GM18858 (cell line): ENCODE results near the gene ANKMY1.

Experiments
- ATAC-seq: cut with Tn5 transposase; IDR thresholded peaks from one replicate; pipeline ENCODE4 v1.9.1; 2021; ENCODE audit not compliant: unreplicated experiment

Gene ANKMY1

DNA sequence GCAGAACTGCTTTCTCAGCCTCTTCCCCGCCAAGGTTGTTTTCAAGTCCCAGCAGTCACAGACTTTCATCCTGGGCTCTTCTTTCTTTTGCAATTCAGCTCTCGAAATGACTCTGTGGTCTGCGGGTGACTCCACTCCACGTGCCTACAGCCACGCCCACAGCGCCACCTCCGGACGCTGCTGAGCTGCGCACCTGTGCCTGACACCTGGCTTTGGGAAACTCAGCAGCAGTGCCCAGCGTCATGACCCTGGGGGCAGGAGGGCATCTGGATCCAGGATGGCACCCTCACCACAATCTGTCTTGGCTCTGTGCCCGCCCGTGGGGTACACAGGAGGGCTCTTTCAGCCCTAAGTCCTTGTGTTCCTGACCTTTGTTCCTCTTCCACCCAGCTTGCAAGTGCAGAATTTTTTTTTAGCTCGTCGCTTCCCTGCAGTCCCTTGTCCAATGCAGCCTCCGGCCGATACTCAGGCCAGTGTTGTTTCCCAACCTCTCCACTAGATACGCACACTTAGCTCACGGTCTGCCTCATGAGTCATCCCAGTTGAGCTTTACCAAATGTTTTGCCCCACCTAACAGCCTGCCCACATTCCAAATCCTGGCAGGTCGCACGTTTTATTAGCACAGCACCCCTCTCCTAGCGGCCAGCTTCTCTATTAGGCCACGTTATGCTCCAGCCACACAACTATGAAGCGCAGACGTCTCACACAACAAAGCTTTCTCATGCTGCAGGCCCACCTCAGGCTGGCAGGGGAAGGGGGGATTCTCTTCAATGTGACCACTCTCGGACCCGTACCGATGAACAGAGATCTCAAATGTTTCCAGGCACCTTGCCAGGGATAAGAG is 22.2 kb upstream of the ANKMY1 start:
- no peak for ATAC-seq

DNA sequence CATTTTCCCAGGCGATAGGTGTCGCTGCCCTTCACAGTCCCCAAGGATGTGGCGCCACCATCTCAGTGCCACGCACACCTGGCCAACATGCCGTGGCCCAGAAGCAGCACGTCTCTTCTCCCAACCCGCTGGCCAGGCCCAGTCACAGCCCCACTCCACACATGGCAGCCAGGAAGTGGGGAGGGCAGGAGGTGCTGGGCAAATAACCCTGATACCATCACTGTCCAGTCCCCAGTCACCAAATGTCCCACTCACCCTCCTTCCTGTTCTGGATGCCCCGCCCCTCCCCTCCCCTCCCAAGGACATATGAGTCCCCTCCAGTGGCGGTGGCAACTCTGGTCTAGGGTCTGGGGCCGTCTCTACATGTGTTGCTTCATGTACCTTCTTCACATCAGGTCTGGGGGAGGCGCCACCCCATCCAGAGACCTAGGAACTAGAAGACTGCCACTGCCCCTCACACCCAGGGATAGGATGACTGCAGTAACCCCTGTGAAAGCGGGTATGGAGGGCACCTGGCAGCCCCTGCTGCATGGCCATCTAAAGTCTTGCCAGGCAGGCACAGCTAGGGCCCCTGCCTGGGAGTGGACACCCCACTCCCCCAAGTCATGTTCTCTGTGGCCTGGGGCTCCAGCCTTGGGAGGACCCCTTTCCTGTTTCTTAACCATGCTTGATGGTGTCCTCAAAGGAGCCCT is 21.4 kb upstream of the ANKMY1 start:
- no peak for ATAC-seq

DNA sequence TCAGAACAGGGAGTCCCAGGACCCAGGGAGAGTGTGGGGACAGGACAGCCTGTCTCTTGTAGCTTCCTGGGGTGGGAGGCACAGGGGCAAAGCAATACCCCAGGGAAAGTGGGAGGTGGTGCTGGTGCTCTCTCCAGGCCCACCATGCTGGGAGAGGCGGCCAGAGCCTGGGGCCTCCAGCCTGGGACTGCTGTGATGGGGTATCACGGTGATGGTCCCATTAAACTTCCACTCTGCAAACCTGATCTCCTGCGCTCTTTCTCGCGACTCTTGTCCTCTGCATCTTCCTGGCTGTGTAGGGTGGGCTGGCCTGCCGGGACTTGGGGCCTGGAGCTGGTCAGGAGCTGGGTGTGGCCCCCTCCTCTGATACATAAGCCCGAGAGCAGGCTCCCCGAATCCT is 20.7 kb upstream of the ANKMY1 start:
- ATAC-seq: no peak

DNA sequence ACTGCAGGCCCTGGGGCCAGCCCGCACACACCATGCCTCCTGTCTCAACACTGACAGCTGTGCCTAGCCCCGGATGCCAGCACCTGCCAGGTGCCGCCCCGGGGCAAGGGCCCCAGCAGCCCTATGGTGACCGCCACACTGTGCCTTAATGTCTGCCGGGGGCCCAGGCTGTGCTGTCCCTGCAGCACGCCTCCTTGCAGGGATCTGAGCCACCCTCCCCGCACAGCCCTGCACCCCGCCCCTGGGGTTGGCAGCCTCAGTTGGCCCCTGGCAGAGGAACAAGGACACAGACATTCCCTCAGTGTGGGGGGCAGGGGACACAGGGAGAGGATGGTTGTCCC is 20.3 kb upstream of the ANKMY1 start:
- ATAC-seq: no peak

DNA sequence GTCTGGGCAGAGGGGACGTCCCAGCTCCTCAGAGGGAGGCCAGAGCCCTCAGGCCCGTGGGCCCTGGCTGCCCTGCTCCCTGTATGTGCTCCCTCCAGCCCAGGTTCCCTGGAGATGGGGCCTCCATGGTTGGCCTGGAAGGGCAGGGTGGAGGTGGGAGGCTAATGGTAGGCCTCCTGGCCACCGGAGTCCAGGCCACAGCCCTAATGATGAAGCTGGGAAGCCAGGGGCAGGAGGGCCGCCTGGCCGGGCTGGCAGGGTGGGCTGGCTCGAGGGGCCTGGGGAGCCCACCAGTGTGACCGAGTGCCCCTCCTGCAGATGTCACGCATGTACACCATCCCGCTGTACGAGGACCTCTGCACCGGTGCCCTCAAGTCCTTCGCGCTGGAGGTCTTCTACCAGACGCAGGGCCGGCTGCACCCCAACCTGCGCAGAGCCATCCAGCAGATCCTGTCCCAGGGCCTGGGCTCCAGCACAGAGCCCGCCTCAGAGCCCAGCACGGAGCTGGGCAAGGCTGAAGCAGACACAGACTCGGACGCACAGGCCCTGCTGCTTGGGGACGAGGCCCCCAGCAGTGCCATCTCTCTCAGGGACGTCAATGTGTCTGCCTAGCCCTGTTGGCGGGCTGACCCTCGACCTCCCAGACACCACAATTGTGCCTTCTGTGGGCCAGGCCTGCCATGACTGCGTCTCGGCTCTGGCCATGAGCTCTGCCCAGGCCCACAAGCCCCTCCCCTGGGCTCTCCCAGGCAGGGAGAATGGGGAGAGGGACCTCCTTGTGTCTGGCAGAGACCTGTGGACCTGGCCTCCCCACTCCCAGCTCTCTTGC is 19.7 kb upstream of the ANKMY1 start:
- no peak for ATAC-seq

DNA sequence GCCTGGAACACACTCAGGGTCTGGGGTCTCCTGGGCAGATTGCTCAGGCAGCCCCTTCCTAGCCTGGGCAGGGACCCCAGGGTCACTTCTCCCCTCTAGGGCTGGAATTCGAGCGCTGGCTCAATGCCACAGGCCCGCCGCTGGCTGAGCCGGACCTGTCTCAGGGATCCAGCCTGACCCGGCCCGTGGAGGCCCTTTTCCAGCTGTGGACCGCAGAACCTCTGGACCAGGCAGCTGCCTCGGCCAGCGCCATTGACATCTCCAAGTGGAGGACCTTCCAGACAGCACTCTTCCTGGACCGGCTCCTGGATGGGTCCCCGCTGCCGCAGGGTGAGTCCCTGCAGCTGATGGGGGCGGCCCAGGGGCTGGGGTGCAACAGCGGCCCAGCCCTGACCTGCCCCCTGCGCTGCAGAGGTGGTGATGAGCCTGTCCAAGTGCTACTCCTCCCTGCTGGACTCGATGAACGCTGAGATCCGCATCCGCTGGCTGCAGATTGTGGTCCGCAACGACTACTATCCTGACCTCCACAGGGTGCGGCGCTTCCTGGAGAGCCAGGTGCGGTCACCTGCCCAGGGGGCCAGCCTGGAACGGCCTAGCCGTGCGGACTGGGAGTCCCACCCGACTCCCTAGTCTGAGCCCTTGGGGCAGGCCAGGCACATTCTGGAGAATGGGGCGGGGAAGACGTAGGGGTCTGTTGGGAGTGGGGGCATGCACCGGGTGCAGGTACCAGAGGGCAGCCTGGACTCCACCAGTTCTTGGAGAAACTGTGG is 18.8 kb upstream of the ANKMY1 start:
- no peak for ATAC-seq

DNA sequence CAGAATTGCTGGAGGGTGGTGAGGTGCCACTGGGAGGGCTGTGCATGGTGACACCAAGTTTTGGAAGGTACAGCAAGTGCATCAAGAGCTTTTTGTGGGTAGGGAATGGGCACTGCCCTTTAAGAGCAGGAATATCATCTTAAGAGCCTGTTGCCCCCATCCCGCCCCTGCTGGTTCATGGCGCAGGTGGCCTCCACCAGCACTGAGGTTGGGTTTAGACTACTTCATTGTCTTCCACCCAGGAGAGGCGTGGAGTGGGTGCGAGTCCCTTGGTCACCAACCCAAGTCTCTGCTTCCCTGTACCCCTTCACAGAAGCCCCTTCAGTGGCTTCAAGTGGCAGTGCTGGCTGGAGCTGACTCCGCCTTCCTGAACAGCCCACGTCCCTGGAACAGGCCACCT is 18.2 kb upstream of the ANKMY1 start:
- ATAC-seq: no peak

DNA sequence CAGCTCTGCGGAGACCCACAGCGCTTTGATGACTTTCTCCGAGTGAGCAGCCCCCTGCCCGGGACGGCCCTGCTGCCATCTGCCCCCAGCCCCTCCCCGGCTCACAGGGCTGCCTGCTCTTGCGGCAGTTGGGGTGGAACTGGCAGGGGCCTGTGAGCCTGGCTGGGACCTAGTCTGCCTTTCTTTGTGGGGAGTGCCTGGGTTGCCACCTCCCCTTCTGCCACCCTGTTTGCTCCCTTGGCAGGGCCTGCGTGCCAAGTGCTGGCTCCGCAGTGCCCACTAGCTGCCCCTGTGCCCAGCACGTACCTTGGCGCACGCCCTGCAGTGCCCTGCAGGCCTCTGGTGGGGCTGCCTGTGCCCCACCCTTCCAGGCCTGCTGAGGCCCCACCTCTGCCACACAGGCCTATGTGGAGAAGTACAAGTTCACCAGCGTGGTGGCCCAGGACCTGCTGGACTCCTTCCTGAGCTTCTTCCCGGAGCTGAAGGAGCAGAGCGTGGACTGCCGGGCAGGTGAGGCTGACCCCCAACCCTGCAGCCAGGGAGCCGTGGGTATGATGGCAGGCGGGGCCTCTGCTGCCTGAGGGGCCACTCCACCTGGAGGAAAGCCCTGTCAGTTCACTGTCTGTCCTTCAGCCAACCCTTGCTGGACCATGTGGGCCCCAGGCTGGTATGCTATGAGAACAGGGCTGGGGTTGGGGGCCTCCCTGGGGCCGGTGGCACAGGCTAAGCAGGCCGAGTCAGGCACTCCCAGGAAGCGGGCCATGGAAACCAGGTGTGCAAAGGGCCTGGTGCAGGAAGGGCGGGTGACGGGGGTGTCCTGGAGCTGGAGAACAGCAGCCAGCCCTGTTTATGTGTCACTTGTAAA is 17.5 kb upstream of the ANKMY1 start:
- ATAC-seq: no peak

DNA sequence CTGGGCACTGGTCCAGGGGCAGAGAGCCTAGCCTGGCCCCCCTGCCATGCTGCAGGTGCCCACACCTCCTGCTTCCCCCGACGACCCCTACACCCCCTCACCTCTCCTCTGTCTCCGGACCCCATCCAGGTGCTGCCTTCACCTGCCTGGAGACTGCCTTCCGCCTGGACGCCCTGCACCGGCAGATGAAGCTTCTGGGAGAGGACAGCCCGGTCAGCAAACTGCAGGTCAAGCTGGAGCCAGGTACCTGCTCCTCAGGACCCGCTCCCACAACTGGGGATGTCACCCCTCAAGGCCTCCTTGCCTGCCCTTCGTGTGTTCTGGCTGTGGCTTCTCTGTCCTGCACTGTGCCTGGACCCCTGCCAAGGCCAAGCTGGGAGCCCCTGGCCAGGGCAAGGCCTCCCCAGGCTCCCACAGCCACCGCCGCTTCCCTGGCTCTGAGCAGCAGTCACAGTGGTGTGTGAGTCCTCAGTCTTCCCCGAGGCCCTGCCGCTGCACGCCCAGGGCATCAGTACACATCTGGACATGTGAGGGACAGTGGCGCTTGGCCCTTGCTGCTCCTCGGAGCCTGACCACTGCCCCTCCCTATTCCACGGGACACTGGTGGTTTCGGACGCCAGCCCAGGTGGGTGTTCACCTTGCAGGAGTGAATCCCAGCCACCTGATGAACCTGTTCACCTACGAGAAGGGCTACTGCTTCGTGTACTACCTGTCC is 16.8 kb upstream of the ANKMY1 start:
- no peak for ATAC-seq

DNA sequence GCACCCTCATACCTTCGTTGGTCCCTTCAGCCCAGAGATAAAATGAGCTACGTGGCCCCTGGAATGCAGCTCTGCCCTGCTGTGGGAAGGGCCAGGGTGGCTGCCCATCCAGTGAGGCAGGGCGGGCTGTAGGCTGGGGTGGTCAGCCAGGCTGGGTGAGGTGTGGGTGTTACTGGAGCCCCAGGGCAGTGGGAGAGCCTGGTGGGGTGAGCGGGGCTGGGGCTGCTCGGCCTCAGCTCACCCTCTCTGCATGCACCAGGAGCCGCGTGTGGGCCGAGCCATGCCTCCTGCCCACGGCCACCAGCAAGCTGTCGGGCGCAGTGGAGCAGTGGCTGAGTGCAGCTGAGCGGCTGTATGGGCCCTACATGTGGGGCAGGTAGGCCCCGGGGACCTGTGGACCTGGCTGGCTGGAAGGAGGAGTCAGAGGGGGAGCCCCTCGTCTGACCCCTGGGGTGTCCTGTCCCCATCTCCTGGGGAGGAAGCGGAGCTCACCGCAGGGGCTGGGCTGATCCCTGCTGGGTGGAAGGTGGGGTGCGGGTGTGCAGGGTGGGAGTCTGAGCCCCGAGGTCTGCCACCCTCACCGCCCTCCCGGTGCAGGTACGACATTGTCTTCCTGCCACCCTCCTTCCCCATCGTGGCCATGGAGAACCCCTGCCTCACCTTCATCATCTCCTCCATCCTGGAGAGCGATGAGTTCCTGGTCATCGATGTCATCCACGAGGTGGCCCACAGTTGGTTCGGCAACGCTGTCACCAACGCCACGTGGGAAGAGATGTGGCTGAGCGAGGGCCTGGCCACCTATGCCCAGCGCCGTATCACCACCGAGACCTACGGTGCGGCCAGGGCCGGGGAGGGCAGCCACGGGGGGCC is 16.0 kb upstream of the ANKMY1 start:
- no peak for ATAC-seq

DNA sequence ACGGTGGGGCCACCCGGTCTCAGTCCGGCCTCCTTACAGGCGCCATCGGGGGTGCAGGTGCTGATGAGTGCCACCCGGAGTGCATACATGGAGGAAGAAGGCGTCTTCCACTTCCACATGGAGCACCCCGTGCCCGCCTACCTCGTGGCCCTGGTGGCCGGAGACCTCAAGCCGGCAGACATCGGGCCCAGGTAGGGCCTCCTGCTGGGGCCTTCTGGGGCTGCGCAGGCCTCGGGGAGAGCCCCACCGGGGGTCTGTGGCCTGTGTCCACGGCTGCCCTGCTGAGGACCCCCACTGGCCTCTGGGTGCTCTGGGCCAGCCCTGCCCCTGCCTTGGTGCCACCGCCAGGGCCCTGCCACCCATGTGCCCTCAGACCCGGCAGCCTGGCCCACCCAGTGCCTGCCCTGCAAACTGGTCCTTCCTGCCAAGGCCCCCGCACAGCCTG is 15.3 kb upstream of the ANKMY1 start:
- ATAC-seq: no peak

DNA sequence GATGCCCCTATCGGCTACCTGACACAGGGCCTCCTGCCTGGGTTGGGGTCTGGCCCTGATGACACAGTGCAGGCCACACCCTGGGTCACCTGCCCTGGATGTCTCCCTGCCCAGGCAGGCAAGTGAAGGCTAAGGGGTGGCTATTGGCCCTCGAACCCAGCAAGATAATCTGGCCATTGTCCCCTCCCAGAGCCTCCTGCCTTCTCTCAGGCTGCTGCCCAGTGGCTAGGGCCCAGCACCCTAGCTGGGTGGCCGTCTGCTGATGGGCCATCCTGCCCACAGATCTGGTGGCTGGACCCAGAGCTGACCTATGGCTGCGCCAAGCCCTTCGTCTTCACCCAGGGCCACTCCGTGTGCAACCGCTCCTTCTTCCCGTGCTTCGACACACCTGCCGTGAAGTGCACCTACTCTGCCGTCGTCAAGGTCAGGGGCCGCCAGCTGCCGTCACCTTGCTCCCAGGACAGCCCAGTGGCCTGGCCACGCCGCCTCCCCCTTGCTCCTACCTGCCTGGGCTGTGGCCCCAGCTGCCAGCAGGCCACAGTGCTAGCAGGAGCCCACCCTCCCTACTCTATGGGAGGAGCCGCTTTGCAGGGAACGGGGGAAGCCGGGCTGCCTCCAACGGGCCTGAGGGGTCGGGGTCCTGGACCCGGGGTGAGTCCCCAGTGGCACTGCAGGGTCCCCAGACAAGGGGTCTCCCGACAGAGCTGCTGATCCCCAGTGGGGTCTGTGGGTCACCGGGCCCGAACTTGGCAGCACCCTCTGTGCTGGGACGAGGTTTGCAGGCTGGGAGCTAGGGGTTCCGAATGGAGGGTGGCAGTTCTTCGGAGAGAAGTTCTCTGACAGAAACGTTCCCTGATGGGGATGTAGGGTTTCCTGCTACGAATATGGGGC is 14.6 kb upstream of the ANKMY1 start:
- no peak for ATAC-seq

DNA sequence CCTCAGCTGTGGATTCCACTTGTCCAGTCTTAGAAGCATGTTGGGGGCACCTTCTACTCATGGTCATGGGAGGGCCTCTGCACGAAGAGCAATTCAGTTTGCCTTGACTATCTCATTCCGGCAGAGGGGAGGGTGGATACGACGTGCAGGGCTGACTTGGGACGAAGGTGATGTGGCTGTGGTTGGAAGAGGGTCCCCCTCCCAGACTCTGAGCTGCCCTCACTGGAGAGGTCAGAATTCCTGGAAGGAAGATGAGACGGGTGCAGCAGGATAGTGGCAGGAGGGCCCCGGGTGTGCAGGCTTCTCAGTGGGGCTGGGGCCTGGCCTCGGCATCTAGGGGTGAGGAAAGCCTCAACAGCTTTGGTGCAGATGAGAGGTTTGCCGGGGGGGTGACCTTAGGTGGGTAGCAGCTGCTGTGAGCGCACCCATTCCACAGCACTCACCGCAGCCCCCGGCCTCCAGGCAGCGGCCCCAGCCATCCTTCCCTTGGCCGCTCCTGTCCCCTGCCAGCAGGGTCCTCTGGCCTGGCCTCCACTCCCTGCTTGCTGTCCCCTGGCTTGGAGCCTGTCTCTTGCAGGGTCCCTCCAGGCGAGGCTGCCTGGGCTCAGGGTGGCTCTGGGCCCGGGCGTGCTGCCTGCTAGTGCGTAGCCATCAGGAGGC is 13.7 kb upstream of the ANKMY1 start:
- ATAC-seq: no peak

DNA sequence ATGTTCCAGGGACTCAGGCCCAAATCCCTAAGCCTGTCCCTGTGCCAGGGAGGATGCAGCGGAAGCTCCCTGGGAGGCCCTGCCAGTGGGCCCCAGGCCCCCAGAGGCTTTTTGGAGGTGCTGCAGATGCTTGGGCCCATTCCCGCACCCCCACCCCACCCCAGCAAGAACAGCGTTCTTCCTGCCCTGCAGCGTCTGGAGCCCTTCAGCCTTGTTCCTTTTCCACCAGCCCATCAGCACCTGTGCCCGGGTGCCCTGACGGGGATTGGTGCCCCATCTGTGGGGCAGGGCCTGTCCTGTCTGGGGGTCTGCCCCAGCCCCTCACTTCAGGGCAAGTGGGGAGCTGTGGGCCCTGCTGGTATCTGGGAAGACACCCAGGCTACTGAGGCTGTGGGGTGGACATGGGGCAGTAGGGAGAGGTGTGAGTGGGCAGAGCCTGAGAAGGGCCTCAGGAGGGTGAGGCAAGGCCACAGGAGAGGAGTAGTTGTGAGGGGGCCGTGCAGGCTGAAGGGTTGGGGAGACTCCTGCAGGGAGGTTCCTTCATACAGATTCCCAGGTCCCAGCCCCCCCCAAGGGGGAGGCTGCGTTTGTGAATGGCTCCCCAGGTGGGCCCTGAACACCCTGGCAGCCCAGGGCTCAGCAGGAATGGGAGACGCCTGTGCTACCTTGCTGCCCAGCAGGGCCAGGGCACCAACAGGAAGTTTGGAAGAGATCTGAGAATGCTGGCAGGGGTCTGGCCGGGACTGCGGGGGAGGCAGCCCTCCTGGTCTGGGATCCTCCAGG is 12.9 kb upstream of the ANKMY1 start:
- no peak for ATAC-seq

DNA sequence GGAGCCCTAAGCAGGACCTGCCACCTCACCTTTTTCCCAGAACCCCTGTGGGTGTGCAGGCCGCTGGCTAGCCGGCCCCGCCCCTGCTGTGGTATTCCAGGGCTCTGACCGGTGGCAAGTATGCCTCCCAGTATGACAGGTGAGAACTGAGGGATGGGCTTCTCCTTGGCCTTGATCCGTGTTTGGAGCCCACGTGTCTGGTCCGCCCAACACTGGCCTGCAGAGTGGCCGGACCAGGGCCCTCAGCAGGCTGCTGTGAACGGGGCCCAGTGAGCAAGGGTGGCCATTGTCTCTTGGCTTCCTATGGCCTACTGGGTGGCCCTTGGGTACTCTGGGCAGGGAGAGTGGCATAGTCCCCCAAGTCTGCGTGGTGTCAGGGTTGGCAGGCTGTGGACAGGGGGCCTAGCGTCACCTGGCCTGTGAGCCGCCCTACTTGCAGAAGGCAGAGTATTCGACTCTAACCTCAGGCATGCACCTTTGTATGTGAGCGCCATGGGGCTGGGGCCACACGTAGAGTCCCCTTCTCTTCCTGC is 12.3 kb upstream of the ANKMY1 start:
- no peak for ATAC-seq

DNA sequence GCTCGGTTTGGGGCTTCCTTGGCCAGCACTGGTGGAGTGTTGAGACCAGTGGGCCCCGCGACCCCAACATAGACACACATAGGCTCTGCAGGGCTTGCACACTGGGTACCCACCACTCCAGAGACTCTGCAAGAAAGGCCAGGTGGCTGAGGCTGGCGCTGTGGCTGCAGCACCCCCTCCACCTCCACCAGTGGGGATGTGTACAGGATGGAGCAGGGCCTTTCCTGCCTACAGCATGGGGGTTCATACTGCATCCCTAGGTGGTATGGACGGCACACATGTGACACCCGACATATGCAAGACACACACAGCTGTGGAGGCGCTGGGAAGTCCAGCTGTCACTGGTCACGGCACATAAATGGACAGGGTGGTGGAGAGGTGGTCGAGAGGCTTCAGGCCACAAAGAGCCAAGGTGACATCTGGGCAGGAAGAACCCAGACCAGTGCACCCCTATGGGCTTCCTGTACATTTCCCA is 11.8 kb upstream of the ANKMY1 start:
- no peak for ATAC-seq
